Neural progenitor cell (in vitro differentiated cells): ENCODE data around the gene ALPK1.

Experiments
- EZH2 ChIP-seq: fragments of 200-600 bp; sonication (generic); IDR thresholded peaks from 2 replicates; pipeline ENCODE4 v1.6.1; 2017; ENCODE audit warnings: antibody characterized with exemption, mild to moderate bottlenecking, moderate library complexity
- EZH2phosphoT487 ChIP-seq: fragments of 200-600 bp; sonication (generic); IDR thresholded peaks from 2 replicates; pipeline ENCODE4 v1.6.1; 2017; ENCODE audit warnings: antibody characterized with exemption
- TF ChIP-seq, protein P1 (sequence below): fragments of 200-600 bp; sonication (generic); IDR thresholded peaks from 2 replicates; pipeline ENCODE4 v1.5.1; 2017; ENCODE audit warnings: antibody characterized with exemption, mild to moderate bottlenecking

DNA sequence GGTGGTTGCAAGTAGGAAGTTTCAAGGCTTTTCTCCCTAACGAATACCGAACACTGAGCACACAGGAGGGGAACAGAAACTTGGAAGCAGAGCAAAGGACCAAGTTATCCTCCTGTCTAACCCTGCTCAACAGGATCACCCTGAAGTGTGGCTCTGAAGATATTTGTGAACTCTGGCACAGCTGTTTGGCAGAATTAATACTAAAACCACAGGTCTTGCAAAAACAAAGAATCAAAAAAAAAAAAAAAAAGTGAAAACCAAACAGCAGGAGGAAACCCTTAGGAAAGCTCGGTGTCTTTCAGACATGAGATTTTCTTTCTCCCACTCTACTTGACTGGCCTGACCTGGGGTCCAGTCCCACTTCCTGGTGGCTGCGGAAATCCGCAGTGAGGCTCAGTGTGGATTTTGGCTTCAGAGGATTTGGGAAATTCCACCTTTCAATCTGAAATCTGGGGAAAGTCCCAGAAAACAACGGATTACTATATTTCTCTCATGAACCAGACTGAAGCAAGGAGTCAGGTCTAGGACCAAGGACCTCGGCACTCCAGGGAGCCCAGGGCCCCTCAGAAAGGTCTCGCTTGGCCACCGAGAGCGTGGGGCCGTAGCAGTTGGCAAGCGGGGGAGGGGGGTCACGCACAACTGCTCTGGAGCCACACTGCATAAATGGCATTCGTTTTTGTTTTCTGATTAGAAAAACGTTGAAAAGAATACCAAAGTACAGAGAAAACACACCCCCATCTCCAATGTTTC lies 12.3 kb upstream of the ALPK1 start:
- TF ChIP-seq, protein P1, sequence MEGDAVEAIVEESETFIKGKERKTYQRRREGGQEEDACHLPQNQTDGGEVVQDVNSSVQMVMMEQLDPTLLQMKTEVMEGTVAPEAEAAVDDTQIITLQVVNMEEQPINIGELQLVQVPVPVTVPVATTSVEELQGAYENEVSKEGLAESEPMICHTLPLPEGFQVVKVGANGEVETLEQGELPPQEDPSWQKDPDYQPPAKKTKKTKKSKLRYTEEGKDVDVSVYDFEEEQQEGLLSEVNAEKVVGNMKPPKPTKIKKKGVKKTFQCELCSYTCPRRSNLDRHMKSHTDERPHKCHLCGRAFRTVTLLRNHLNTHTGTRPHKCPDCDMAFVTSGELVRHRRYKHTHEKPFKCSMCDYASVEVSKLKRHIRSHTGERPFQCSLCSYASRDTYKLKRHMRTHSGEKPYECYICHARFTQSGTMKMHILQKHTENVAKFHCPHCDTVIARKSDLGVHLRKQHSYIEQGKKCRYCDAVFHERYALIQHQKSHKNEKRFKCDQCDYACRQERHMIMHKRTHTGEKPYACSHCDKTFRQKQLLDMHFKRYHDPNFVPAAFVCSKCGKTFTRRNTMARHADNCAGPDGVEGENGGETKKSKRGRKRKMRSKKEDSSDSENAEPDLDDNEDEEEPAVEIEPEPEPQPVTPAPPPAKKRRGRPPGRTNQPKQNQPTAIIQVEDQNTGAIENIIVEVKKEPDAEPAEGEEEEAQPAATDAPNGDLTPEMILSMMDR, result no peak
- no peak for TF ChIP-seq EZH2phosphoT487
- no peak for TF ChIP-seq EZH2
